ENCODE measurements around the gene PRR5.

The PRR5 gene

GRCh38 chr22:44680058-44680457, 21.9 kb upstream of the PRR5 start:
- no peak overlapping the region for H3K4me3 ChIP-seq (ENCODE audit: low read length)
- no peak for TF ChIP-seq CTCF (IDR thresholded peaks at IDR 0.05; ENCODE audit: insufficient read depth, low read depth, low read length, missing control alignments)
- no peak for DNase-seq (ENCODE audit: low read depth)

GRCh38 chr22:44680481-44680894, 21.5 kb upstream of the PRR5 start:
- no peak for TF ChIP-seq CTCF (IDR thresholded peaks at IDR 0.05; ENCODE audit: insufficient read depth, low read depth, low read length, missing control alignments)
- H3K4me3 ChIP-seq (ENCODE audit: low read length), result no peak overlapping the region
- no peak for DNase-seq (ENCODE audit: low read depth)

GRCh38 chr22:44682556-44683168, 19.3 kb upstream of the PRR5 start:
- H3K4me3 ChIP-seq (ENCODE audit: low read length), result no peak overlapping the region
- TF ChIP-seq CTCF (IDR thresholded peaks at IDR 0.05; ENCODE audit: insufficient read depth, low read depth, low read length, missing control alignments), result no peak
- no peak for DNase-seq (ENCODE audit: low read depth)

DNA sequence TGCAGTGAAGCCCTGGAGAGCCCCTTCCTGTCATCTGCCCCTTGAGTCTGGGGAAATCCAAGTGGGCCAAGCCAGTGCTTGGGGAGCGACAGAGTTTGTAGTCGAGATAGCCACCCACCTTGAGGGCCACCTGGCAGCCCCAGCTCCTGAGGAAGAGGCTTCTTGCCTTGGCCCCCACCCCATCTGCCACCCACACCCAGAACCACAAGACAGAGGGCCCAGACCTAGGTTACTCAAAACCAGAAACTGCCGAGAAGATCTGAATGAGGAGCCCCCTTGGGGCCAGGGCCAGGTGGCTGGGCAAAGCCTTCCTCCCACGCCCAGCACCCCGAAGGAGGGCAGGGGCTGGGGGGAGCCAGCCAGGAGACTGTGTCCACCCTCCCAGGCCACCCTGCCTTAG, 18.8 kb upstream of the PRR5 start:
- DNase-seq (ENCODE audit: low read depth), result no peak
- H3K4me3 ChIP-seq (ENCODE audit: low read length), result no peak overlapping the region
- TF ChIP-seq CTCF (IDR thresholded peaks at IDR 0.05; ENCODE audit: insufficient read depth, low read depth, low read length, missing control alignments), result no peak

GRCh38 chr22:44683881-44684280, 18.1 kb upstream of the PRR5 start:
- no peak for TF ChIP-seq CTCF (IDR thresholded peaks at IDR 0.05; ENCODE audit: insufficient read depth, low read depth, low read length, missing control alignments)
- no peak overlapping the region for H3K4me3 ChIP-seq (ENCODE audit: low read length)
- DNase-seq (ENCODE audit: low read depth), result no peak

DNA sequence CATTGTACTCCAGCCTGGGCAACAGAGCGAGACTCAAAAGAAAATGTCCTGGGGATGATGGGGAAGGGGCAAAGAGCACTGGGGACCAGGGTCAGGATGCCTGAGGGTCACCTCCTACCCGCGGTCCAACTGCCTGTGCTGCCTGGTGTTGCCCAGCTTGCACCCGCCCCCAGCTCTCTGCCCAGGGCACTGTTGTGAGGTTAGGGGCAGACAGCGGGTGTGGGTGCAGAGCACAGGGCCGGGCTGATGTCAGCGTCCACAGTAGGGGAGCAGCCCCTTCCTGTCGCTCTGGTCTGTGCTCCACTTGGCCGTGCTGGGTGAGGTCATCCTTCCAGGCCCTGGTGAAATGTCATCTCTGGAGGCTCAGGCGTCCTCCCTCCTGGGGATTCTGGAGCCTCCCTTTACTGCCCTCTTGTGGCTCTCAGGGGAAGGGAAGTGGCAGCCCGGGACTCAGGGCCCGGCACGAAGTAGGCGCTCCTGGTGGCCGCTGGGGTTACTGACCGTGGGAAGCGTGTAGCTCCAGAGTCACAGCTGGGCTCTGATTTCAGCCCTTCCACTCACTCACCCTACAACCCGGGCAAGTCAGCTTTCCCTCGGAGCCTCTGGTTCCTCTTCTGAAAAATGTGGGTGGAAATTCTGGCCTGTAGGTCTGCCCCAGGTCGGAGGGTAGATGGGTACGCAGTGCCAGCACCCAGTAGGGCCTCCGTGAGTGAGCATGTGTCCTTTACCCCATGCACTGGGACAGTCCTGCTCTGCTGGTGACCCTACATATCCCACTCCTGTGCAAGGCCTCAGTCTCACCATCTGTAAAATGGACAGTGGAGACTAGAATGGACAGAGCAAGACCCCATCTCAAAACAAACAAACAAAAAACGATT, 17.3 kb upstream of the PRR5 start:
- peak; percentile 90 for DNase-seq (ENCODE audit: low read depth)
- no peak overlapping the region for H3K4me3 ChIP-seq (ENCODE audit: low read length)
- peak; percentile 85 for TF ChIP-seq CTCF (IDR thresholded peaks at IDR 0.05; ENCODE audit: insufficient read depth, low read depth, low read length, missing control alignments)

Data from epithelial cell of esophagus (primary cell).